ENCODE results near the gene GEN1. TPM values are rescaled to one million over a fixed set of nuclear protein-coding genes. Genes with fewer than 3 reads are reported as not detected.
A peak's percentile ranks its signal among the peaks of the same experiment; 100 is the strongest.

Gene GEN1
- total RNA-seq, 1 donor, result 32.4 TPM

- no peak for TF ChIP-seq CTCF (IDR thresholded peaks at IDR 0.05; ENCODE audit: insufficient read depth, low read length)
- DNase-seq (ENCODE audit: low read depth), result peak; percentile 43
- peak overlapping the region; percentile 85 for H3K4me3 ChIP-seq (ENCODE audit: low read depth, low read length)
These were observed 791 bp upstream of the GEN1 start for GRCh38 chr2:17752892-17753802.

- no peak for TF ChIP-seq CTCF (IDR thresholded peaks at IDR 0.05; ENCODE audit: insufficient read depth, low read length)
- H3K4me3 ChIP-seq (ENCODE audit: low read depth, low read length), result peak overlapping the region; percentile 85
- peak; percentile 11 for DNase-seq (ENCODE audit: low read depth)
These were observed 961 bp downstream of the GEN1 start for GRCh38 chr2:17754773-17755425.

GRCh38 chr2:17756668-17757067 is 2.7 kb downstream of the GEN1 start:
- no peak for TF ChIP-seq CTCF (IDR thresholded peaks at IDR 0.05; ENCODE audit: insufficient read depth, low read length)
- no peak for DNase-seq (ENCODE audit: low read depth)
- no peak overlapping the region for H3K4me3 ChIP-seq (ENCODE audit: low read depth, low read length)

GRCh38 chr2:17757321-17757720 is 3.4 kb downstream of the GEN1 start:
- no peak for TF ChIP-seq CTCF (IDR thresholded peaks at IDR 0.05; ENCODE audit: insufficient read depth, low read length)
- peak; percentile 59 for DNase-seq (ENCODE audit: low read depth)
- no peak overlapping the region for H3K4me3 ChIP-seq (ENCODE audit: low read depth, low read length)

GRCh38 chr2:17758118-17758517 is 4.2 kb downstream of the GEN1 start:
- DNase-seq (ENCODE audit: low read depth), result no peak
- no peak for TF ChIP-seq CTCF (IDR thresholded peaks at IDR 0.05; ENCODE audit: insufficient read depth, low read length)
- no peak overlapping the region for H3K4me3 ChIP-seq (ENCODE audit: low read depth, low read length)

GRCh38 chr2:17759805-17760204 is 5.9 kb downstream of the GEN1 start:
- DNase-seq (ENCODE audit: low read depth), result peak; percentile 47
- TF ChIP-seq CTCF (IDR thresholded peaks at IDR 0.05; ENCODE audit: insufficient read depth, low read length), result no peak
- H3K4me3 ChIP-seq (ENCODE audit: low read depth, low read length), result no peak overlapping the region
